Body of pancreas (tissue), 4 donors: Measurements from ENCODE around the gene ASAP2. TPM values are rescaled to one million over a fixed set of nuclear protein-coding genes. Genes with fewer than 3 reads are reported as not detected.

Source experiments
- ATAC-seq: fragments of 150-250 bp; one replicate; pipeline ENCODE4 v1.9.1; 2016
- DNase-seq, 4 donors: peaks; one replicate each; pipeline ENCODE4 v3.0.0-alpha.2; 2019
- H3K27ac ChIP-seq, 4 donors: fragments of 200-600 bp; sonication (generic); 1 replicate in 3 of 4; 2 replicates in 1 of 4; pipeline versions ENCODE4 v1.5.1 to v1.6.1; 2016 to 2019; ENCODE audit warnings: mild to moderate bottlenecking in 1 of 4, mixed read lengths in 1 of 4, moderate library complexity in 1 of 4
- H3K27me3 ChIP-seq, 2 donors: fragments of 200-600 bp; sonication (generic); one replicate each; pipeline ENCODE4 v1.6.0; 2016; ENCODE audit warnings: mild to moderate bottlenecking in 1 of 2
- H3K36me3 ChIP-seq, 2 donors: fragments of 200-600 bp; sonication (generic); replicated peaks in 1 of 2; 2 replicates each; pipeline ENCODE4 v1.5.1; 2016; ENCODE audit warnings: low read depth in 2 of 2; ENCODE audit not compliant: insufficient read depth in 1 of 2
- H3K4me1 ChIP-seq: fragments of 200-600 bp; sonication (generic); one replicate; pipeline ENCODE4 v1.6.0; 2016
- H3K4me3 ChIP-seq, 2 donors: fragments of 200-600 bp; sonication (generic); 1 replicate in 1 of 2; 2 replicates in 1 of 2; pipeline ENCODE4 v1.5.1; 2016 to 2019
- H3K9me3 ChIP-seq, 3 donors: fragments of 200-600 bp; sonication (generic); 1 replicate in 2 of 3; 2 replicates in 1 of 3; pipeline ENCODE4 v1.5.1; 2016
- POLR2A ChIP-seq, 3 donors: fragments of 450-650 bp; IDR thresholded peaks; one replicate each; pipeline ENCODE4 v1.6.1; 2016; ENCODE audit warnings: antibody characterized with exemption in 3 of 3, mild to moderate bottlenecking in 2 of 3
- whole genome bisulfite sequencing, 2 donors: methylation state at CpG; one replicate each; pipeline ENCODE4 v1.1.5; 2017; 5-methylcytosine and 5-hydroxymethylcytosine counted together
- intact Hi-C: fragments of 100-400 bp; cut with DNase I; formaldehyde crosslinking; loops from one replicate; pipeline ENCODE4 v1.15.1; 2023
- total RNA-seq, 2 donors: library from RNA; depleted of rRNA; stranded (reverse); fragments of >200 nt; gene quantifications; one replicate each; pipeline ENCODE4 v1.1.0, GENCODE V29; 2016
- TF ChIP-seq, protein P1 (sequence below), 7 experiments: fragments of 450-650 bp in 4 of 7; fragments of 200-600 bp in 3 of 7; sonication (generic) in 3 of 7; IDR thresholded peaks; one replicate each; pipeline ENCODE4 v1.5.1; 2016 to 2019; ENCODE audit warnings: antibody characterized with exemption in 7 of 7

The ASAP2 gene
- total RNA-seq, 2 donors from 2014 or later = 12.5 to 23.7 TPM

DNA sequence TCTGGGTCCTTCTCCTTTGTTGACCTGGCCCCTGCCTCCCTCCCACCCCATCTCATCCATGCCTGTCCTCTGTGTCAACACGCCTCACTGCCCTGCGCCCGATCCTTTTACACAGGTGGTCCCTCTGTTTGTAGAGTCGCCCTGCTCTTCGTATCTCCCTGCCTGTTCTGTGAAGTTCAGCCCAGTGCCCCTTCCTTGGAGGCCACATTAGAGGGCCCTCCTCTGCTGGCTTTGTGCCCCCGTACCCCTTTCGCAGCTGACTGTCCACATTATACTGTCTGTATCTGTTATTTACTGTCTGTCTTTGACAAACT lies 25.5 kb downstream of the ASAP2 start:
- H3K36me3 ChIP-seq = no peaks in the 10 kb centered on the region
- DNase-seq = no peak
- no peak overlapping the region for H3K4me3 ChIP-seq
- intact Hi-C loops = no loop called here
- H3K9me3 ChIP-seq = no peaks in the 10 kb centered on the region
- TF ChIP-seq, protein P1, sequence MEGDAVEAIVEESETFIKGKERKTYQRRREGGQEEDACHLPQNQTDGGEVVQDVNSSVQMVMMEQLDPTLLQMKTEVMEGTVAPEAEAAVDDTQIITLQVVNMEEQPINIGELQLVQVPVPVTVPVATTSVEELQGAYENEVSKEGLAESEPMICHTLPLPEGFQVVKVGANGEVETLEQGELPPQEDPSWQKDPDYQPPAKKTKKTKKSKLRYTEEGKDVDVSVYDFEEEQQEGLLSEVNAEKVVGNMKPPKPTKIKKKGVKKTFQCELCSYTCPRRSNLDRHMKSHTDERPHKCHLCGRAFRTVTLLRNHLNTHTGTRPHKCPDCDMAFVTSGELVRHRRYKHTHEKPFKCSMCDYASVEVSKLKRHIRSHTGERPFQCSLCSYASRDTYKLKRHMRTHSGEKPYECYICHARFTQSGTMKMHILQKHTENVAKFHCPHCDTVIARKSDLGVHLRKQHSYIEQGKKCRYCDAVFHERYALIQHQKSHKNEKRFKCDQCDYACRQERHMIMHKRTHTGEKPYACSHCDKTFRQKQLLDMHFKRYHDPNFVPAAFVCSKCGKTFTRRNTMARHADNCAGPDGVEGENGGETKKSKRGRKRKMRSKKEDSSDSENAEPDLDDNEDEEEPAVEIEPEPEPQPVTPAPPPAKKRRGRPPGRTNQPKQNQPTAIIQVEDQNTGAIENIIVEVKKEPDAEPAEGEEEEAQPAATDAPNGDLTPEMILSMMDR (IDR thresholded peaks at IDR 0.05) = no peak
- TF ChIP-seq POLR2A (IDR thresholded peaks at IDR 0.05) = no peak
- H3K4me1 ChIP-seq = peaks cover 36% of the 10 kb centered on the region
- 87 to 94% methylated on average over 7 of the region's 7 CpGs for WGBS, 2 donors
- H3K27ac ChIP-seq = no peak overlapping the region
- ATAC-seq = no peak
- no peaks in the 10 kb centered on the region for H3K27me3 ChIP-seq

DNA sequence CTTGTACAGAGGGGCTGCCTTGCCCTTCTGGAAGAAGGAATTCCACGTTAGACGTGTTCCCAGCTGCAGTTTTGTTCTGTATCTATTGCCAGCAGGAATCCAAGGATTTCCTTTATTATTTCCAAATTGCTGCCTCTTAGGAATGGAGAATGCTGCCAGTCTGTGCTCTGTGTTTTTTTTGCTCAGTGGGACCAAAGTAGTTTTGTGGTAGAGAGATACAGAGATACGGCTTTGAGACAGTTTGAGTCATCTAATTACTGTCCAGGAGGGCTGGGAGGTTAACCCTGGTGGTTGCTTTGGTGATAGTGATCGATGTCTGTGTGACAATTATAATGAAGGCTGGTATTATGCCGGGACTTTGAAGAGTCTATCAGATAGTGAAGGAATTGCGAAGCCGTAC lies 26.3 kb downstream of the ASAP2 start:
- H3K4me1 ChIP-seq = peaks cover 36% of the 10 kb centered on the region
- H3K36me3 ChIP-seq = no peaks in the 10 kb centered on the region
- no peaks in the 10 kb centered on the region for H3K27me3 ChIP-seq
- WGBS, 2 donors = 66 to 83% methylated on average over 7 of the region's 7 CpGs
- no peak for TF ChIP-seq POLR2A (IDR thresholded peaks at IDR 0.05)
- DNase-seq (no peak), ATAC-seq (no peak)
- no peaks in the 10 kb centered on the region for H3K9me3 ChIP-seq
- H3K4me3 ChIP-seq = no peak overlapping the region
- no peak overlapping the region for H3K27ac ChIP-seq
- intact Hi-C loops = no loop called here

DNA sequence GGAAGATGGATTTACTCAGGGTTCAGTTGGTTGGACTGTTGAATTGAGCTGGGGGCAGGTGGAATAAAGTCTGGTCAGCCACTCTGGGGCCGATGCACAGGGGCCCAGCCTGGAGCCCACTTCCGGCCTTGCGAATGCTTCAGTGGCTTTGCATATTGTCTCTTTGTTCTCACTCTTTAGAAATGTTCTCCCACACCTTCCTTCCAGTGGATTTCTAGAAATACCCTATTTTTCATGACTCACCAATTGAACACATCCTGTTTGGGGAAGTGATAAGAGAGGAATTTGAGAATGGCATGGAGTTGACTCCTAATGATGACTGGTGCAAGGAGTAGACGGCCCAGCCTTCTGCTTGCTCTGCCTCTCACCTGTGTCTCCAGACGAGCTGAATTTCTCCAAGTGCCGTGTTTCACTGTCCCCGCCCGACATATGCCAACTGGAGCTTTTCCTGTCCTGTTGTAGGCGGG lies 28.1 kb downstream of the ASAP2 start:
- peak; percentile 75 for ATAC-seq
- no peaks in the 10 kb centered on the region for H3K9me3 ChIP-seq
- H3K36me3 ChIP-seq = no peaks in the 10 kb centered on the region
- peak overlapping the region in 3 of 4 donors; percentile 18 to 75 (median 62) for H3K27ac ChIP-seq
- peaks cover 35% of the 10 kb centered on the region for H3K4me1 ChIP-seq
- intact Hi-C loops = no loop called here
- H3K4me3 ChIP-seq = no peak overlapping the region
- H3K27me3 ChIP-seq = no peaks in the 10 kb centered on the region
- DNase-seq = peak in 1 of 4 donors; percentile 23
- 68 to 70% methylated on average over 8 to 9 of the region's 9 CpGs for WGBS, 2 donors
- TF ChIP-seq, protein P1 (IDR thresholded peaks at IDR 0.05) = no peak
- peak in 1 of 3 donors; percentile 6 for TF ChIP-seq POLR2A (IDR thresholded peaks at IDR 0.05)

DNA sequence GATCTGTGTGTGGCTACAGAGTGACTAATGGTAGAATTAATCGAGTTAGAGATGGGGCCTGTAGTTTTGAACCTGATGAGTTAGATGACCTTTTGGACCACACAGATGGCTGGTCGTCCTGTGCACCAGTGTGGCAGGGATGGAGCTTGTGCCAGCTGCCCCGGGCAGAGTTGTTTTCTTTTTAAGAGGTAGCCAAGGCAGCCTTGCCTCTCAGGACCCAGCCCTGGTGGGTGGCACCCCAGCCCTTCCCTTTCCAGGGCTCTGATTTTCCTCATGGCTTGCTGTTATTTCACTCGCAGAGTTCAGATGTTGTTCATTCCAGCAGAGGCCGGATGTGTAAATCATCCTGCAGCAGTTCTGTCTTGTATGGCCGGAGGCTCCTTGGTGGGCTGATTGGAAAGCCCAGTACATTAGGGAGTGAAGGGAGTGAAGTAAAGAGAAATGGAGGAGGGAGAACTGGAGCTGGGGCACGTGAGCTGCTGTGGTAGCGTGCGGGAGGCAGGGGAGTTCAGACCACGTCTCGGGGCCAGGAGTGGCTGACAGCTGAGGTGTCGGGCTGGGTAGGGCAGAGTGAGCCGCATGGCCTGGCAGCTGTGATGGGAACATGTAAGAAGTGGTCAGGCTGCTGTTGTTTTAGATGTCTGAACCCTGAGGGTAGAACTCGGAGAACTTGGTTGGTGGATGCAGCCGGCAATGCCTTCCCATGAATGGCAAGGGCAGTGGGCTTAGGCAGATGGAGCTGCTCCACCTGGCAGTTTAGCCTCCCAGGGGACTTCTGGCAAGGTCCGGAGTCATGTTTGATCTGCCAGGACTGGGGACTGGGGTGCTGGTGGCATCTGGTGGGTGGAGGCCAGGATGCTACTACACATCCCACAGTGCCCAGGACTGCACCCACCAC lies 28.8 kb downstream of the ASAP2 start:
- no peak for TF ChIP-seq POLR2A (IDR thresholded peaks at IDR 0.05)
- TF ChIP-seq, protein P1 (IDR thresholded peaks at IDR 0.05) = no peak
- H3K27me3 ChIP-seq = no peaks in the 10 kb centered on the region
- H3K4me3 ChIP-seq = no peak overlapping the region
- intact Hi-C loops = no loop called here
- WGBS, 2 donors = 77 to 92% methylated on average over 13 to 16 of the region's 16 CpGs
- DNase-seq = no peak
- no peaks in the 10 kb centered on the region for H3K9me3 ChIP-seq
- H3K36me3 ChIP-seq = no peaks in the 10 kb centered on the region
- H3K27ac ChIP-seq = peak overlapping the region in 3 of 4 donors; percentile 7 to 75 (median 62)
- ATAC-seq = no peak
- peaks cover 32% of the 10 kb centered on the region for H3K4me1 ChIP-seq

DNA sequence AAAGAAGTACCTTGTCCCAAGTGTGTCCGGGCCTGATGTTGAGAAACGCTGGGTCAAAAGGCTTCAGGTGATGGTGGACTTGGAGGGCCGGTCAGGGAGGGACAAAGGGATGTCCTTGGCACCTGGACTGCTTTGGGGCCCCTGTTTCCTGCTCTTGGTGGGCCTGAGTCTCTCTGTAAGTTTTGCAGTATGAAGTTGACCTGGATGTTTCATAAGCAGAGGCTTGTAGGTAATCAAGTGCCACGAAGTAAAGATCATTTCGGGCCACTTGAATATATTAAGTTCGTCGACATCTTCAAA lies 29.4 kb downstream of the ASAP2 start:
- no peaks in the 10 kb centered on the region for H3K9me3 ChIP-seq
- no peak overlapping the region for H3K4me3 ChIP-seq
- peak overlapping the region in 2 of 4 donors; percentile 62 to 75 for H3K27ac ChIP-seq
- intact Hi-C loops = no loop called here
- no peak for ATAC-seq
- no peak for DNase-seq
- H3K27me3 ChIP-seq = no peaks in the 10 kb centered on the region
- WGBS, 2 donors = 92 to 96% methylated on average over 7 of the region's 7 CpGs
- H3K4me1 ChIP-seq = peaks cover 31% of the 10 kb centered on the region
- H3K36me3 ChIP-seq = no peaks in the 10 kb centered on the region
- TF ChIP-seq POLR2A (IDR thresholded peaks at IDR 0.05) = no peak
- TF ChIP-seq, protein P1 (IDR thresholded peaks at IDR 0.05) = no peak
